PC-9 (cell line): ENCODE measurements around the gene GCNT2.
"Not testable (repeated sequence)": the region's sequence is repeated elsewhere in the genome, so short reads cannot be mapped to it uniquely, and the experiment has no call there.

Source experiments
- CTCF ChIP-seq: fragments of 200-600 bp; sonication (generic); conservative IDR thresholded peaks from 2 replicates; pipeline ENCODE4 v1.6.1; 2017; ENCODE audit warnings: mixed run types, antibody characterized with exemption, mild to moderate bottlenecking, moderate library complexity
- EZH2 ChIP-seq: fragments of 200-600 bp; sonication (generic); IDR thresholded peaks from 2 replicates; pipeline ENCODE4 v1.8.0; 2017; ENCODE audit warnings: antibody characterized with exemption, low read depth

- TF ChIP-seq CTCF, EZH2: not testable (repeated sequence)
These were observed 54.4 kb downstream of the GCNT2 start for GRCh38 chr6:10575519-10575918.
